Transverse colon (tissue), 4 donors: Measurements from ENCODE around the gene TARDBP. TPM values are rescaled to one million over a fixed set of nuclear protein-coding genes. Genes with fewer than 3 reads are reported as not detected.
"Not testable (repeated sequence)": the region's sequence is repeated elsewhere in the genome, so short reads cannot be mapped to it uniquely, and the experiment has no call there.

Experiments
- DNase-seq: peaks from one replicate; pipeline ENCODE4 v3.0.0-alpha.2; 2019
- H3K27ac ChIP-seq, 4 donors: fragments of 200-600 bp; sonication (generic); 2 replicates each; pipeline ENCODE4 v1.5.1; 2016 to 2018; ENCODE audit warnings: inconsistent platforms in 4 of 4
- H3K27me3 ChIP-seq: fragments of 200-600 bp; sonication (generic); 2 replicates; pipeline ENCODE4 v1.5.1; 2017; ENCODE audit warnings: inconsistent platforms
- H3K36me3 ChIP-seq, 4 donors: fragments of 200-600 bp; sonication (generic); 2 replicates each; pipeline ENCODE4 v1.5.1; 2017 to 2019; ENCODE audit warnings: inconsistent platforms in 4 of 4
- H3K4me1 ChIP-seq, 4 donors: fragments of 200-600 bp; sonication (generic); 2 replicates each; pipeline ENCODE4 v1.5.1; 2017 to 2020; ENCODE audit warnings: inconsistent platforms in 4 of 4
- H3K4me3 ChIP-seq, 4 donors: fragments of 200-600 bp; sonication (generic); 1 replicate in 1 of 4; 2 replicates in 3 of 4; pipeline versions ENCODE4 v1.5.1 to v1.6.1; 2017 to 2019; ENCODE audit warnings: inconsistent platforms in 4 of 4
- H3K9me3 ChIP-seq, 2 donors: fragments of 200-600 bp; sonication (generic); 2 replicates each; pipeline ENCODE4 v1.5.1; 2017 to 2019; ENCODE audit warnings: inconsistent platforms in 2 of 2
- CTCF ChIP-seq, 5 experiments: fragments of 200-600 bp in 3 of 5; fragments of 450-650 bp in 2 of 5; sonication (generic) in 3 of 5; IDR thresholded peaks; 1 replicate in 2 of 5; 2 replicates in 3 of 5; pipeline ENCODE4 v1.5.1; 2016 to 2017; ENCODE audit warnings: antibody characterized with exemption in 5 of 5, inconsistent platforms in 3 of 5, mild to moderate bottlenecking in 2 of 5, moderate library complexity in 1 of 5
- EP300 ChIP-seq: sonication (generic); formaldehyde crosslinking; IDR thresholded peaks from one replicate; pipeline ENCODE4 v1.6.1; 2017; ENCODE audit warnings: antibody characterized with exemption, low read depth
- POLR2A ChIP-seq: fragments of 450-650 bp; IDR thresholded peaks from one replicate; pipeline ENCODE4 v1.6.1; 2016; ENCODE audit warnings: antibody characterized with exemption, mild to moderate bottlenecking, moderate library complexity
- POLR2AphosphoS5 ChIP-seq, 3 donors: sonication (generic); formaldehyde crosslinking; IDR thresholded peaks; one replicate each; pipeline ENCODE4 v1.6.1; 2016; ENCODE audit warnings: antibody characterized with exemption in 3 of 3
- WGBS, 2 donors: methylation state at CpG; one replicate each; pipeline ENCODE4 v1.1.5; 2018; ENCODE audit warnings: low coverage in 1 of 2; 5-methylcytosine and 5-hydroxymethylcytosine counted together
- in situ Hi-C, 4 donors: fragments of 200-750 bp; cut with MboI; loops; one replicate each; pipeline versions ENCODE4 v1.15.0 to v1.15.1; 2017; ENCODE audit warnings: low sequenced_read_pairs in 3 of 4, low pct_ligation_motif_present in 1 of 4, low pct_unique_long_range_greater_than_20kb in 1 of 4
- intact Hi-C: fragments of 100-400 bp; cut with DNase I; formaldehyde crosslinking; loops from one replicate; pipeline ENCODE4 v1.15.1; 2023; ENCODE audit warnings: low total_unique reads
- total RNA-seq, 4 donors: library from RNA; depleted of rRNA; stranded (reverse); fragments of >200 nt; gene quantifications; one replicate each; pipeline ENCODE4 v1.1.0, GENCODE V29; 2016

The TARDBP gene
- total RNA-seq, 4 donors from 2014 or later, result 112 to 278 (median 190) TPM

GRCh38 chr1:11030865-11031264 is 18.4 kb downstream of the TARDBP start:
- intact Hi-C loops, result no loop called here
- WGBS, 2 donors, result 83 to 84% methylated on average over 4 to 9 of the region's 9 CpGs
- Histone ChIP-seq H3K4me1 (no peaks in the 10 kb centered on the region), H3K9me3 (no peaks in the 10 kb centered on the region), H3K4me3 (no peak overlapping the region), H3K27me3 (no peaks in the 10 kb centered on the region), H3K27ac (no peak overlapping the region), H3K36me3 (peaks cover 0 to 5% (median 2%) of the 10 kb centered on the region in 4 donors)
- no peak for DNase-seq
- TF ChIP-seq POLR2AphosphoS5 (IDR thresholded peaks at IDR 0.05), result peak in 1 of 3 donors; percentile 36
- TF ChIP-seq EP300, result no peak
- peak; percentile 20 for TF ChIP-seq POLR2A
- TF ChIP-seq CTCF (IDR thresholded peaks at IDR 0.05), result no peak
- in situ Hi-C loops, result loop anchor here in 3 of 4 donors (10.0 to 25.0 kb wide), 2 partner anchors 604 to 606 kb away; no protein-coding TSS in a partner anchor

- Histone ChIP-seq H3K36me3 (no peaks in the 10 kb centered on the region), H3K27ac (no peak overlapping the region), H3K9me3 (no peaks in the 10 kb centered on the region), H3K4me3 (no peak overlapping the region), H3K27me3 (no peaks in the 10 kb centered on the region), H3K4me1 (no peaks in the 10 kb centered on the region)
- DNase-seq, result no peak
- 86 to 89% methylated on average over 4 to 10 of the region's 10 CpGs for WGBS, 2 donors
- in situ Hi-C loops (loop anchor here in 3 of 4 donors (10.0 to 25.0 kb wide), 2 partner anchors 603 to 606 kb away; no protein-coding TSS in a partner anchor), intact Hi-C loops (no loop called here)
- TF ChIP-seq EP300 (no peak), CTCF (IDR thresholded peaks at IDR 0.05) (no peak), POLR2A (no peak), POLR2AphosphoS5 (IDR thresholded peaks at IDR 0.05) (no peak)
These were observed 19.3 kb downstream of the TARDBP start for GRCh38 chr1:11031624-11032262.

- H3K9me3 ChIP-seq, DNase-seq, H3K27ac ChIP-seq, H3K27me3 ChIP-seq, H3K4me3 ChIP-seq, H3K4me1 ChIP-seq, H3K36me3 ChIP-seq: not testable (repeated sequence)
- 36 to 54% methylated on average over 10 to 18 of the region's 18 CpGs for WGBS, 2 donors
- intact Hi-C loops (loop anchor here (5.0 kb wide), 1 partner anchor 605 kb away; no protein-coding TSS in a partner anchor), in situ Hi-C loops (loop anchor here in 3 of 4 donors (10.0 to 25.0 kb wide), 2 partner anchors 598 to 600 kb away; no protein-coding TSS in a partner anchor)
These were observed 24.7 kb downstream of the TARDBP start for GRCh38 chr1:11037019-11037739.

- WGBS, 2 donors, result 2% methylated on average over 8 of the region's 8 CpGs; no CpG with 5 or more reads in 1 of the 2 donors
- no peak overlapping the region for H3K27ac ChIP-seq
- H3K4me3 ChIP-seq, result no peak overlapping the region
- peak; percentile 91 for DNase-seq
- H3K27me3 ChIP-seq, result no peaks in the 10 kb centered on the region
- intact Hi-C loops (loop anchor here (5.0 kb wide), 1 partner anchor 605 kb away; no protein-coding TSS in a partner anchor), in situ Hi-C loops (loop anchor here in 3 of 4 donors (10.0 to 25.0 kb wide), 2 partner anchors 597 to 600 kb away; no protein-coding TSS in a partner anchor)
- no peaks in the 10 kb centered on the region for H3K9me3 ChIP-seq
- TF ChIP-seq EP300 (no peak), POLR2AphosphoS5 (IDR thresholded peaks at IDR 0.05) (peak in 1 of 3 donors; percentile 31), POLR2A (no peak), CTCF (IDR thresholded peaks at IDR 0.05) (peak; percentile 90 to 96 (median 94))
- peaks cover 0 to 9% (median 3%) of the 10 kb centered on the region in 4 donors for H3K4me1 ChIP-seq
- H3K36me3 ChIP-seq, result no peaks in the 10 kb centered on the region
These were observed 25.3 kb downstream of the TARDBP start for GRCh38 chr1:11037740-11038182.
